Endothelial cell of umbilical vein (primary cell): ENCODE measurements around the gene CCDC126.

Experiments
- EZH2 ChIP-seq: IDR thresholded peaks from 2 replicates; pipeline ENCODE4 v1.6.1; 2012; ENCODE audit warnings: borderline replicate concordance, low read depth, mild to moderate bottlenecking, moderate library complexity, low read length, inconsistent platforms; ENCODE audit not compliant: severe bottlenecking
- JUN ChIP-seq: IDR thresholded peaks from 2 replicates; pipeline ENCODE4 v1.6.1; 2011; ENCODE audit warnings: borderline replicate concordance, low read depth; ENCODE audit not compliant: insufficient read length, insufficient read depth
- MYC ChIP-seq: IDR thresholded peaks from one replicate; pipeline ENCODE4 v1.6.1; 2011; ENCODE audit warnings: mild to moderate bottlenecking, low read depth, low read length
- POLR2A ChIP-seq: IDR thresholded peaks from 2 replicates; pipeline ENCODE4 v1.6.1; 2012; ENCODE audit warnings: low read depth, mild to moderate bottlenecking, control low read depth, low read length
- POLR2AphosphoS5 ChIP-seq: IDR thresholded peaks from 2 replicates; pipeline ENCODE4 v1.6.1; 2012; ENCODE audit warnings: low read depth, mild to moderate bottlenecking, control low read depth, low read length, moderate library complexity; ENCODE audit not compliant: insufficient read depth
- TF ChIP-seq, protein P1 (sequence below), 2 donors: IDR thresholded peaks; 1 replicate in 1 of 2; 2 replicates in 1 of 2; pipeline ENCODE4 v1.5.1; 2011; ENCODE audit warnings: low read length in 2 of 2, mild to moderate bottlenecking in 2 of 2, moderate library complexity in 2 of 2, control low read depth in 1 of 2, inconsistent platforms in 1 of 2, low read depth in 1 of 2; ENCODE audit not compliant: insufficient read depth in 1 of 2; ENCODE audit errors: extremely low read depth in 1 of 2
- TF ChIP-seq, protein P2 (sequence below): IDR thresholded peaks from 2 replicates; pipeline ENCODE4 v1.6.1; 2011; ENCODE audit not compliant: insufficient read depth, insufficient read length

DNA sequence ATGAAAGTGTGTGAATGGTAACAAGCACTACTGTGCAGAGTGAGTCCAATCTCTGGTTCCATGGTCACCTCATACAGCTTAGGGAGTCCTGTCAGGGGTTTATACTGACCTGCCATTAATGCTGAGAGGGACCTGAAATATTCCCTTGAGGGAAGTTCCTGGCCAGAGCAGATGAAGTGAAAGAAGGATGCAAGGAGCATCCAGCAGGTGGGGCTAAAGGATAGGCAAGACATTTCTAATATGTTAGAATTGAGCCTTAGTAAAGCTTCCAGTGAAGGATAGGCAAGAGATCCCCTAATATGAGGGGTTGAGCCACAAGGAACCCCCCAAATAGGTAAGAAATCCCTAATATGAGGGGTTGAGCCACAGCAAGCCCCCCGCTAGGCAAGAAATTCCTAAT is 57.3 kb downstream of the CCDC126 start:
- no peak for TF ChIP-seq EZH2
- no peak for TF ChIP-seq POLR2AphosphoS5
- TF ChIP-seq, protein P1, sequence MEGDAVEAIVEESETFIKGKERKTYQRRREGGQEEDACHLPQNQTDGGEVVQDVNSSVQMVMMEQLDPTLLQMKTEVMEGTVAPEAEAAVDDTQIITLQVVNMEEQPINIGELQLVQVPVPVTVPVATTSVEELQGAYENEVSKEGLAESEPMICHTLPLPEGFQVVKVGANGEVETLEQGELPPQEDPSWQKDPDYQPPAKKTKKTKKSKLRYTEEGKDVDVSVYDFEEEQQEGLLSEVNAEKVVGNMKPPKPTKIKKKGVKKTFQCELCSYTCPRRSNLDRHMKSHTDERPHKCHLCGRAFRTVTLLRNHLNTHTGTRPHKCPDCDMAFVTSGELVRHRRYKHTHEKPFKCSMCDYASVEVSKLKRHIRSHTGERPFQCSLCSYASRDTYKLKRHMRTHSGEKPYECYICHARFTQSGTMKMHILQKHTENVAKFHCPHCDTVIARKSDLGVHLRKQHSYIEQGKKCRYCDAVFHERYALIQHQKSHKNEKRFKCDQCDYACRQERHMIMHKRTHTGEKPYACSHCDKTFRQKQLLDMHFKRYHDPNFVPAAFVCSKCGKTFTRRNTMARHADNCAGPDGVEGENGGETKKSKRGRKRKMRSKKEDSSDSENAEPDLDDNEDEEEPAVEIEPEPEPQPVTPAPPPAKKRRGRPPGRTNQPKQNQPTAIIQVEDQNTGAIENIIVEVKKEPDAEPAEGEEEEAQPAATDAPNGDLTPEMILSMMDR (IDR thresholded peaks at IDR 0.05; ENCODE audit: extremely low read depth in 1 of 2, insufficient read depth in 1 of 2, low read depth in 1 of 2, low read length in 2 of 2): peak; percentile 47 to 50
- TF ChIP-seq POLR2A: no peak
- TF ChIP-seq, protein P2, sequence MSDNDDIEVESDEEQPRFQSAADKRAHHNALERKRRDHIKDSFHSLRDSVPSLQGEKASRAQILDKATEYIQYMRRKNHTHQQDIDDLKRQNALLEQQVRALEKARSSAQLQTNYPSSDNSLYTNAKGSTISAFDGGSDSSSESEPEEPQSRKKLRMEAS: no peak
- TF ChIP-seq MYC: no peak
- no peak for TF ChIP-seq JUN
